Glomerular visceral epithelial cell (primary cell): ENCODE data around the gene TMEM61.
A peak's percentile ranks its signal among the peaks of the same experiment; 100 is the strongest.

Source experiments
- DNase-seq: peaks from one replicate; pipeline ENCODE4 v3.0.0-alpha.2; 2016; ENCODE audit errors: extremely low spot score

TMEM61 gene

GRCh38 chr1:54985556-54985955 is 5.1 kb downstream of the TMEM61 start:
- DNase-seq: no peak

GRCh38 chr1:54986025-54986424 is 5.6 kb downstream of the TMEM61 start:
- DNase-seq: no peak

DNA sequence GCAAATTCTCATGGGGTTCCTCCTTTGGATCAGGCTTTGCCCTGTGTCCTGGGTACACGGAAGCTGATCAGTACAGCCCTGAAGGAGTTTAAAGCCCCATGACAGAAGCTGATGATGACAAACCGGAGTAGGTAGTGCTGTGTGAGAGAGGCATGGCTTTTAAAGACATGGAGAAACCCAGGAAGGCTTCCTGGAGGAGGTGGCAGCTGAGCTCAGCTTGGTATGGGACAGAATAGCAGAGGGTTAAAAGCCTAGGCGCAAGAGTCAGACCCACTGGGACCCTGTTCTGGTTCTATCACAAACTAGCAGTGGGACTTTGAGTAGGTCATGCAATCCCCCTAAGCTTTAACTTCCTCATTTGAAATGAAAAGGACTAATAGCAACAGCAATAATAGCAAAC is 6.1 kb downstream of the TMEM61 start:
- no peak for DNase-seq

- DNase-seq: no peak
Observed at GRCh38 chr1:54987427-54987826, 7.0 kb downstream of the TMEM61 start.

GRCh38 chr1:54987919-54988705 is 7.7 kb downstream of the TMEM61 start:
- DNase-seq: peak; percentile 62

DNA sequence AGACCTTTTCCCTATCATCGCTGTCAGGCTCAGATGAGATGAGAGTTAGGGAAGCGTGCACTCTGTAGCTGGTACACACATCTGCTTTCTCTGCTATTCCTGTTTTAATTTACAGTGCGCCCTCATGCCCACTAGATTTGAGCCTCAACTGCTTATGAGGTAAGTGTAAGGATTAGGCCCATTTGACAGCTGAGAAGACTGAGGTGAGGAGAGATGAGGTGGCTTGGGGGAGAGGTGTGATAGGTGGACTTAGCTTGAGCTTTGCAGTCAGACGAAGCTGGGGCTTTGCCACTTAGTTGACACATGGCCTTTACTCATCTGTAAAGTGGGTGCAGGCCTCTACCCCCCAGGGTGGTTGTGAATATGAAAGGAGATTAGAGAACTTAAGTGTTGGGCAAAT is 8.5 kb downstream of the TMEM61 start:
- DNase-seq: no peak

DNA sequence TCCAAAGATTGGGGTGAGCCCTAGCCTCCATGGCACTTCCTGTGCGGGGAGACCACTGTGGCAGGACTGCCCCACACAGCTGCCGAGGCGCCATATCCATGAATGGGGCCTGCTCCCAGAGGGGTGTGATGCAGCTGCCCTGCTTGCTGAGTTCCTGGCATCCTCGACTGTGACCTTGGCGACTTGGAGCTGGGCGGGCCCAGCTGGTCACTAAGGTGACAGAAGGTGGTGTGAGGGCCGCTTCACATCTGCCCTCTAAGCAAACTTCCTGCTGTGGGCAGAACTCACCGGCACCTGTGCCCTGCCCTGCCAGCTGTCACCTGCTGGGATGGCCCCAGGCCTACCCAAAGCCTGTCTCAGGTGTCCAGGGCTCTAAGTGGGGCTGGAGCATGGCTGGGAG is 9.0 kb downstream of the TMEM61 start:
- no peak for DNase-seq

- no peak for DNase-seq
Observed at GRCh38 chr1:54989968-54990810, 9.8 kb downstream of the TMEM61 start.

DNA sequence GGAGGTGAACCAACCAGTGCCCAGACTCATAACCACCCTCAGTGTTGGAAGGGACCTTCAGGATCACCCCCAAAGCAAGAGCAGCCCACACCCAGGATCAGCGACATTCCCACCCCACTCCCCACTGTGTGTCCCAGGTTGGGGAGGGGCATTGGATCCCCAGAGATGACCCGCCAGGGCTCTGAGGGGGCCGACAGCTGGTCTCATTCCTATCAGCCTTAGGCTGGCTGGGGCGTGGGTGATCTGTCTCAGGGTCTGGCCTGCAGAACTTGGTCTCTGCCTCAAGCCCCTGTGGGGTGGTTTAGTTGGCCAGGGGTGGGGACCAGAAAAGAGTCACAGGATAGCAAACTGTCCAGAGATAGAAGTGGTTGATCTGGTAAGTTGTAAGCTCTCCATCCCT is 10.5 kb downstream of the TMEM61 start:
- no peak for DNase-seq

- no peak for DNase-seq
Observed at GRCh38 chr1:54991939-54992338, 11.5 kb downstream of the TMEM61 start.

GRCh38 chr1:54993140-54993539 is 12.7 kb downstream of the TMEM61 start:
- DNase-seq: no peak

DNA sequence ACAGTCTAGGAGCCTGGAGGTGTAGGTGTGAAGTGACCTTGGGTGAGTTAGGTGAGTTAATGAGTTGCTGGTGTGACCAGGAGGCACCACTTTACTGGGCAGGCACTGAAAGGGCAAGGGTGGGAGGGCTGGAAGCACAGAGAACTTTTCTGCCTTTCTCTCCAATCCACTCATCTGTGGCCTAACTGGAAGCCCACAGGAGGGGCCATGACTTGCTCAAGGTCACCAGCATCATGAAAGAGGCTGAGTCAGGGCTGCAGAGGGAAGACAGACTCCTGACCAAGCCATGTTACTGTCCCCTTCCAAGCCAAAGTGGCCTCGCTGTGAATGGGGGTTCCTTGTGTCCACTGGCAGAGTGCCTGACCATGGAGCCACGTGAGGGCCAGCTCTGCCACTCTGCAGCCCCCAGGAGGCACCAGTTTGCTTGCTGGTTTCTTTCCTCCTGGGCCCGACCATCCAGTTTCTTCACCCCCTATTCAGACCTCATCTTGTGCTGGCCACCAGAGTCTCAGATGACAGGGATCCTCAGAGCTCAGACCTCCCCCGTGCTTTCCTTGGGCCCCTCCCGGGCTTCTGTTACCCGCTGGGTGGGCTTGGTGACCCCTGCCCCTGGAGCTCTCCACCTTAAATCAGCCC is 14.0 kb downstream of the TMEM61 start:
- no peak for DNase-seq

GRCh38 chr1:54995013-54995760 is 14.8 kb downstream of the TMEM61 start:
- no peak for DNase-seq

- DNase-seq: no peak
Observed at GRCh38 chr1:54995835-54996234, 15.4 kb downstream of the TMEM61 start.

GRCh38 chr1:54996359-54996868 is 16.0 kb downstream of the TMEM61 start:
- DNase-seq: peak; percentile 74

DNA sequence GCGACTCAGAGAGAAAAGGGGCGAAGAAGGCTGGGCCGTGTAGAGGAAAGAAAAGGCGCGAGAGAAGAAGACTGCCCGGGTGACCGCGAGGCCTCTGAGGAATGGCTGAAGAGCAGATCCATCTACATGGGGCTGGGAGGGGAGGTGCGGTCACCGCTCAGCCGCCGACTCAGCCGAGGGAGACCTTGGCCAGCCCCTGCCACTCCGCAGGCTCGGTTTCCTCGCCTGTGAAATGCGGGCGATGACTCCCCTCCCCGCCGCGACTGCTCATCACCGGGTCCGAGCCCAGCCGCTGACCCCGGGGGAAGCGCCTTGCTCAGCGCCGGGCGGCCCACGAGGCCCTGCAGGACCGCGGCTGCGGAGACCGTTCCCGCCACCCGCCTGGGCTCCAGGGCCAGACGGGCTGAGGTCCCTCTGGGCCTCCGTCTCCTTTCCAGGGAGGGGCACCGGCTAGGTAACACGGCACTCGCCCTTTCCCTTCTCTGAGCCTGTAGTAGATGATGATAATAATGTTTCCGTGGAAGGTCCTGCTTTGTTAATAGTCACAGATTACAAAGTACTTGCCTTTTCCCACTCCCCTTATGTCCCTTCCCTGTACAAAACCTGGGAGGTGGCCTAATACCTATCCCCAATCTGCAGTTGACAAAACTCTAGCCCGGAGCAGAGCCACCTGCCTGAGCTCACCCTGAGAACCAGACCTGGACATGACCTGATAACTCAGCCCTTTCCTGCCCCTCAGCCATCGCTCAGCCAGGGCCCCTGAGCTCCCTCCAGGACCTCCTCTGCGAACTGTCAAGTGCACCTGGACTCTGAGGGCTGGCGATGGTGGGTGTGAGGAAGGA is 16.7 kb downstream of the TMEM61 start:
- DNase-seq: peak; percentile 22

- no peak for DNase-seq
Observed at GRCh38 chr1:54997711-54997986, 17.2 kb downstream of the TMEM61 start.

GRCh38 chr1:54998100-54998499 is 17.7 kb downstream of the TMEM61 start:
- no peak for DNase-seq

DNA sequence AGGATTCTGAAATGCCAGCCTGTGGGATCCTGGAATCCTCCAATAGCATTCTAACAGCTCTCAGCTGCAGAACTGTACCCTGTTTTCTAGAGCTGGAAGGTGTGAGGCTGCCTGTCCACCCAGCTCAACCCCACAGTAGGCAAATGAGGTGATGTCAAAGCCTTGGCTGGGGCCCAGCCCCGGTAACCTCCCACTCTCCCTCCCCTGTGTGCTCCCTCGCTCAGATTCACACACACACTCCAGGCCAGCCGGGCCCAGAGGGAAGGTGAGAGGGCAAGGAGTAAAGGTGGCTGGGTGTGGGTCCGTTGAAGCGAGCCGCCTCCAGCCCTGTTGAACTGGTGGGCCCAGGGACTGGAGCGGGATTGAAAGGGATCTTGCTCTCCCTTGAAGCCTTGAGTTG is 18.2 kb downstream of the TMEM61 start, which contains the start of gene BSND:
BSND (plus strand) TSS at position 257 of the 400 bp plus-strand sequence. CDS start 254 bp downstream, outside the sequence.
- DNase-seq: no peak

DNA sequence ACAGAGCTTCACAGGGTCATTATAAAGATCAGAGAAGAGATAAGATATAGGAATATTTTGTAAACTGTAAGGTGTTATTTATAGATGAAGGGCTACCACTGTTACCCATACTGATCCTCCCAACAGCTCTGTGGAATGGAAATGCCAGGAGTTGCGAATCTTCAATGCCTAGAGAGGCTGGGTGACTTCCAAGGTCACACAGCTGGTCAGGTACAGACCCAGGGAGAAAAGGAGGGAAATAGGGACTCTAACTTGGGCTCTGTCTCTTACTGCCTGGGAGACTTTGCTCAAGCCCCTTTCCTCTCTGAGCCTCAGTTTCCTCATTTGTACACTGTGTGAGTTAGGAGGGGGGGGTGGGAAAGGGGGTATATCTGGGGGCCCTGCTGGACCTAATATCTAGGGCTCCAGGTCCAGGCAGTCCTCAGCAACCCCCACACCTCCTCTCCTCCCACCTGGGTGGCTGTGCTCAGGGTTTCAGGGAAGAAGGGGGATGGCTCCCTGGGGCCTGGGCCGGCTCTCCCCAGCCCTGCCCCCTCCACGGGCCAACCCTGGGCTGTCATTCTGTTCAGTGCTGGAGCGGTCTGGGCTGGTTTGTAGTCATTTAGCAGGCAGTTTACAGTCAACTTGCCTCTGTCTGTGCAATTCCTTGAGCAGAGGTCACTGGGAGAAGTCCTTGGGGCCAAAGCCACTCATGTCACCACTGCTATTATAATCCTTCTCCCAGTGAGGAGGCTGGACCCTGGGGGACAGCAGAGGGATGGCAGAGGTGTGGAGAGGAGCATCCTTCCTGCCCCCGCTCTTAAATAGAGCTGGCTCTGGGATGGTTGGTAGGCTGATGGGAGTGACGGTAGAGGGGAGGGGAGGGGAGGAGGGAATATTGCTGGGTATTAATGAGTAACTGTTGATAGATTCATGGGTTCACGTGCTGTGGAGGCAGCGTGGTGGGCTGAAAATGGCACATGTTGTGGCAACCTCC is 20.0 kb downstream of the TMEM61 start:
- DNase-seq: no peak
